PFSK-1 (cell line): ENCODE measurements around the gene PITRM1.

ENCODE experiments used
- SIN3A ChIP-seq: IDR thresholded peaks from 2 replicates; pipeline ENCODE4 v1.6.1; 2012; ENCODE audit warnings: mild to moderate bottlenecking, low read length, moderate library complexity, borderline replicate concordance; ENCODE audit not compliant: insufficient read depth
- TF ChIP-seq, protein P1 (sequence below), 2 experiments: IDR thresholded peaks; 2 replicates each; pipeline versions ENCODE4 v1.6.1 to v1.8.0; 2011 to 2012; ENCODE audit warnings: low read depth in 2 of 2, low read length in 2 of 2, control low read depth in 1 of 2, inconsistent platforms in 1 of 2, mild to moderate bottlenecking in 1 of 2, moderate library complexity in 1 of 2; ENCODE audit not compliant: insufficient read depth in 1 of 2

DNA sequence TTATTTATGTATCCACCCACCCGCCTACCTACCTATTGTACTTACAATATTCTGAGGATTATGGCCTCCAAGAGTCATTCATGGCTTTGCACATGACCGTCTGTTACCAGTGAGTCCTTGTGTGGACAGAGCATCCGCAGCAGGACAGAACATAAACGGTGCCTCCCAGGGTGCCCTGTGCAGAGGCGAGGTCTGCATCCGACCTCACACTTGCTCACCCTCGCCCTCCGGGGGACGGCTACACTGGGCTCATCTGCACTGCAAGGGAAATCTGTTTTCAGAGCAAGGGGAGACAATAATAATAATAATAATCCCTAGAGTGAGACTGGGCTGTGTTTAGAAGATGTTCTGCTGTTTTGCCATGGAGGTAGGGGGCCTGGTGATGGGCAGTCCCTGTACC lies 75.4 kb downstream of the PITRM1 start:
- no peak for TF ChIP-seq SIN3A
- TF ChIP-seq, protein P1, sequence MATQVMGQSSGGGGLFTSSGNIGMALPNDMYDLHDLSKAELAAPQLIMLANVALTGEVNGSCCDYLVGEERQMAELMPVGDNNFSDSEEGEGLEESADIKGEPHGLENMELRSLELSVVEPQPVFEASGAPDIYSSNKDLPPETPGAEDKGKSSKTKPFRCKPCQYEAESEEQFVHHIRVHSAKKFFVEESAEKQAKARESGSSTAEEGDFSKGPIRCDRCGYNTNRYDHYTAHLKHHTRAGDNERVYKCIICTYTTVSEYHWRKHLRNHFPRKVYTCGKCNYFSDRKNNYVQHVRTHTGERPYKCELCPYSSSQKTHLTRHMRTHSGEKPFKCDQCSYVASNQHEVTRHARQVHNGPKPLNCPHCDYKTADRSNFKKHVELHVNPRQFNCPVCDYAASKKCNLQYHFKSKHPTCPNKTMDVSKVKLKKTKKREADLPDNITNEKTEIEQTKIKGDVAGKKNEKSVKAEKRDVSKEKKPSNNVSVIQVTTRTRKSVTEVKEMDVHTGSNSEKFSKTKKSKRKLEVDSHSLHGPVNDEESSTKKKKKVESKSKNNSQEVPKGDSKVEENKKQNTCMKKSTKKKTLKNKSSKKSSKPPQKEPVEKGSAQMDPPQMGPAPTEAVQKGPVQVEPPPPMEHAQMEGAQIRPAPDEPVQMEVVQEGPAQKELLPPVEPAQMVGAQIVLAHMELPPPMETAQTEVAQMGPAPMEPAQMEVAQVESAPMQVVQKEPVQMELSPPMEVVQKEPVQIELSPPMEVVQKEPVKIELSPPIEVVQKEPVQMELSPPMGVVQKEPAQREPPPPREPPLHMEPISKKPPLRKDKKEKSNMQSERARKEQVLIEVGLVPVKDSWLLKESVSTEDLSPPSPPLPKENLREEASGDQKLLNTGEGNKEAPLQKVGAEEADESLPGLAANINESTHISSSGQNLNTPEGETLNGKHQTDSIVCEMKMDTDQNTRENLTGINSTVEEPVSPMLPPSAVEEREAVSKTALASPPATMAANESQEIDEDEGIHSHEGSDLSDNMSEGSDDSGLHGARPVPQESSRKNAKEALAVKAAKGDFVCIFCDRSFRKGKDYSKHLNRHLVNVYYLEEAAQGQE (IDR thresholded peaks at IDR 0.05; ENCODE audit: insufficient read depth in 1 of 2, low read depth in 2 of 2, low read length in 2 of 2), result no peak
